ENCODE results near the gene FIP1L1.

Gene FIP1L1

GRCh38 chr4:53354012-53354722 is 23.3 kb upstream of the FIP1L1 start:
- Histone ChIP-seq H3K9me2 (replicated peaks; ENCODE audit: insufficient read depth, low read length) (no peaks in the 10 kb centered on the region), H3K27me3 (ENCODE audit: low read length) (no peaks in the 10 kb centered on the region), H3K9ac (ENCODE audit: low read length) (no peak overlapping the region), H4K20me1 (ENCODE audit: low read depth, low read length) (no peaks in the 10 kb centered on the region), H3K36me3 (ENCODE audit: low read length) (no peaks in the 10 kb centered on the region), H3K4me3 (ENCODE audit: insufficient read depth, low read length, poor library complexity, severe bottlenecking) (no peak overlapping the region), H3K79me2 (ENCODE audit: insufficient read depth, low read length) (peaks cover 25% of the 10 kb centered on the region), H2AFZ (ENCODE audit: low read depth, low read length, severe bottlenecking) (no peak overlapping the region), H3K27ac (ENCODE audit: low read depth, low read length) (no peak overlapping the region), H3K9me3 (ENCODE audit: insufficient read depth, low read length) (no peaks in the 10 kb centered on the region), H3K4me2 (ENCODE audit: low read depth, low read length, poor library complexity, severe bottlenecking) (no peak overlapping the region), H3F3A (ENCODE audit: insufficient read depth) (no peaks in the 10 kb centered on the region)
- TF ChIP-seq EZH2phosphoT487 (conservative IDR thresholded peaks at IDR 0.05; ENCODE audit: low read length) (no peak), CTCF (IDR thresholded peaks at IDR 0.05; ENCODE audit: insufficient read depth, low read length, poor library complexity, severe bottlenecking) (no peak)

- Histone ChIP-seq H3K9ac (ENCODE audit: low read length) (no peak overlapping the region), H3K4me2 (ENCODE audit: low read depth, low read length, poor library complexity, severe bottlenecking) (no peak overlapping the region), H3F3A (ENCODE audit: insufficient read depth) (no peaks in the 10 kb centered on the region), H3K27ac (ENCODE audit: low read depth, low read length) (no peak overlapping the region), H3K9me3 (ENCODE audit: insufficient read depth, low read length) (no peaks in the 10 kb centered on the region), H3K9me2 (replicated peaks; ENCODE audit: insufficient read depth, low read length) (no peaks in the 10 kb centered on the region), H3K4me3 (ENCODE audit: insufficient read depth, low read length, poor library complexity, severe bottlenecking) (no peak overlapping the region), H3K27me3 (ENCODE audit: low read length) (no peaks in the 10 kb centered on the region), H2AFZ (ENCODE audit: low read depth, low read length, severe bottlenecking) (no peak overlapping the region), H4K20me1 (ENCODE audit: low read depth, low read length) (no peaks in the 10 kb centered on the region), H3K79me2 (ENCODE audit: insufficient read depth, low read length) (peaks cover 36% of the 10 kb centered on the region), H3K36me3 (ENCODE audit: low read length) (no peaks in the 10 kb centered on the region)
- TF ChIP-seq CTCF (IDR thresholded peaks at IDR 0.05; ENCODE audit: insufficient read depth, low read length, poor library complexity, severe bottlenecking) (no peak), EZH2phosphoT487 (conservative IDR thresholded peaks at IDR 0.05; ENCODE audit: low read length) (no peak)
These were observed 21.4 kb upstream of the FIP1L1 start for GRCh38 chr4:53355930-53356521.

GRCh38 chr4:53361451-53361850 is 16.0 kb upstream of the FIP1L1 start:
- Histone ChIP-seq H3K9me3 (ENCODE audit: insufficient read depth, low read length) (no peaks in the 10 kb centered on the region), H3K36me3 (ENCODE audit: low read length) (no peaks in the 10 kb centered on the region), H3K27me3 (ENCODE audit: low read length) (no peaks in the 10 kb centered on the region), H3K4me3 (ENCODE audit: insufficient read depth, low read length, poor library complexity, severe bottlenecking) (no peak overlapping the region), H3K27ac (ENCODE audit: low read depth, low read length) (no peak overlapping the region), H3K9me2 (replicated peaks; ENCODE audit: insufficient read depth, low read length) (no peaks in the 10 kb centered on the region), H3K9ac (ENCODE audit: low read length) (no peak overlapping the region), H3F3A (ENCODE audit: insufficient read depth) (no peaks in the 10 kb centered on the region), H3K79me2 (ENCODE audit: insufficient read depth, low read length) (peaks cover 57% of the 10 kb centered on the region), H4K20me1 (ENCODE audit: low read depth, low read length) (no peaks in the 10 kb centered on the region), H3K4me2 (ENCODE audit: low read depth, low read length, poor library complexity, severe bottlenecking) (peak overlapping the region; percentile 96), H2AFZ (ENCODE audit: low read depth, low read length, severe bottlenecking) (no peak overlapping the region)
- TF ChIP-seq CTCF (IDR thresholded peaks at IDR 0.05; ENCODE audit: insufficient read depth, low read length, poor library complexity, severe bottlenecking), result no peak
- no peak for TF ChIP-seq EZH2phosphoT487 (conservative IDR thresholded peaks at IDR 0.05; ENCODE audit: low read length)
